GM08714 (cell line): ENCODE results near the gene SPRING1.

ENCODE experiments used
- H3K4me3 ChIP-seq: fragments of 200-500 bp; sonication (Bioruptor generic); 2 replicates; pipeline ENCODE4 v1.5.1; 2014; ENCODE audit warnings: mild to moderate bottlenecking, low read length, inconsistent platforms
- ZNF274 ChIP-seq: IDR thresholded peaks from 2 replicates; pipeline ENCODE4 v1.6.1; 2012; ENCODE audit warnings: mild to moderate bottlenecking, low read depth, low read length

The SPRING1 gene

GRCh38 chr12:116691636-116692035 is 46.2 kb downstream of the SPRING1 start:
- TF ChIP-seq ZNF274 = no peak
- H3K4me3 ChIP-seq = no peak overlapping the region

GRCh38 chr12:116691205-116691604 is 46.7 kb downstream of the SPRING1 start:
- no peak overlapping the region for H3K4me3 ChIP-seq
- TF ChIP-seq ZNF274 = no peak

GRCh38 chr12:116689979-116690744 is 47.7 kb downstream of the SPRING1 start:
- TF ChIP-seq ZNF274 = no peak
- H3K4me3 ChIP-seq = no peak overlapping the region

- no peak for TF ChIP-seq ZNF274
- no peak overlapping the region for H3K4me3 ChIP-seq
Observed at GRCh38 chr12:116689521-116689920, 48.3 kb downstream of the SPRING1 start.
